A549 (cell line): ENCODE results near the gene BTBD3.

Experiments used
- CHD2 ChIP-seq: fragments of 150-350 bp; IDR thresholded peaks from 2 replicates; pipeline ENCODE4 v1.6.1; 2014; ENCODE audit warnings: low read length; ENCODE audit not compliant: partially characterized antibody
- CTCF ChIP-seq: fragments of >200 bp; sonication (Bioruptor Twin); formaldehyde crosslinking; IDR thresholded peaks from 3 replicates; pipeline ENCODE4 v1.5.1; 2016
- EHF ChIP-seq: fragments of 250-450 bp; sonication (Bioruptor Pico); IDR thresholded peaks from 2 replicates; pipeline ENCODE4 v1.5.0; 2020; ENCODE audit warnings: mild to moderate bottlenecking
- EP300 ChIP-seq, 2 experiments: fragments of >200 bp; sonication (Bioruptor Twin); formaldehyde crosslinking; IDR thresholded peaks; 2 replicates in 1 of 2; 3 replicates in 1 of 2; pipeline ENCODE4 v1.6.1; 2016 to 2017
- FOSL2 ChIP-seq, 2 experiments: fragments of 450-650 bp in 1 of 2; fragments of >200 bp in 1 of 2; sonication (Bioruptor Twin) in 1 of 2; formaldehyde crosslinking; IDR thresholded peaks; 2 replicates each; pipeline versions ENCODE4 v1.5.0 to v1.6.1; 2016 to 2020; ENCODE audit warnings: mild to moderate bottlenecking in 1 of 2, moderate library complexity in 1 of 2
- JUN ChIP-seq, 2 experiments: fragments of >200 bp; sonication (Bioruptor Twin); formaldehyde crosslinking; IDR thresholded peaks; 2 replicates in 1 of 2; 3 replicates in 1 of 2; pipeline ENCODE4 v1.6.1; 2016 to 2017
- JUNB ChIP-seq: fragments of >200 bp; sonication (Bioruptor Twin); formaldehyde crosslinking; IDR thresholded peaks from 2 replicates; pipeline ENCODE4 v1.6.1; 2016
- KDM1A ChIP-seq: fragments of 200-600 bp; sonication (generic); IDR thresholded peaks from 2 replicates; pipeline ENCODE4 v1.6.1; 2016; ENCODE audit warnings: low read depth, mild to moderate bottlenecking
- MAFK ChIP-seq: fragments of 450-650 bp; IDR thresholded peaks from 2 replicates; pipeline ENCODE4 v1.6.1; 2014; ENCODE audit not compliant: partially characterized antibody
- MYC ChIP-seq: IDR thresholded peaks from 2 replicates; pipeline ENCODE4 v1.6.1; 2012; ENCODE audit warnings: mild to moderate bottlenecking, inconsistent platforms, low read length, improper control_type of control experiment, borderline replicate concordance
- PBX3 ChIP-seq: IDR thresholded peaks from 2 replicates; pipeline ENCODE4 v1.6.1; 2012
- POLR2A ChIP-seq: IDR thresholded peaks from 2 replicates; pipeline ENCODE4 v1.6.1; 2012; ENCODE audit warnings: mild to moderate bottlenecking, low read length
- RAD21 ChIP-seq, 2 experiments: fragments of >200 bp in 1 of 2; sonication (Bioruptor Twin) in 1 of 2; formaldehyde crosslinking in 1 of 2; IDR thresholded peaks in 1 of 2; conservative IDR thresholded peaks in 1 of 2; 2 replicates in 1 of 2; 3 replicates in 1 of 2; pipeline ENCODE4 v1.6.1; 2012 to 2018; ENCODE audit warnings: inconsistent platforms in 1 of 2
- RFX5 ChIP-seq: fragments of 450-650 bp; IDR thresholded peaks from 2 replicates; pipeline ENCODE4 v1.7.1; 2014; ENCODE audit warnings: antibody characterized with exemption, mild to moderate bottlenecking, moderate library complexity

- TF ChIP-seq MAFK, result no peak
- no peak for TF ChIP-seq PBX3
- TF ChIP-seq CTCF, result no peak
- TF ChIP-seq JUNB, result no peak
- TF ChIP-seq EP300 (IDR thresholded peaks at IDR 0.05), result no peak
- no peak for TF ChIP-seq EHF
- TF ChIP-seq MYC, result no peak
- no peak for TF ChIP-seq POLR2A
- TF ChIP-seq KDM1A, result no peak
- TF ChIP-seq RFX5, result no peak
- no peak for TF ChIP-seq JUN (IDR thresholded peaks at IDR 0.05)
- TF ChIP-seq FOSL2 (IDR thresholded peaks at IDR 0.05), result no peak
- no peak for TF ChIP-seq FOSL2 (CRISPR knock-in tag; IDR thresholded peaks at IDR 0.05)
- TF ChIP-seq RAD21 (conservative IDR thresholded peaks at IDR 0.05 in 1 of 2, IDR thresholded peaks at IDR 0.05 in 1 of 2), result no peak
- no peak for TF ChIP-seq CHD2
Measured at GRCh38 chr20:11907621-11908020, 10.1 kb upstream of the BTBD3 start.
